HL-60 (cell line): ENCODE data around the gene NR2E1.

Source experiments
- CTCF ChIP-seq: IDR thresholded peaks from one replicate; pipeline ENCODE4 v1.5.1; 2011; ENCODE audit warnings: low read length, control low read depth, inconsistent platforms; ENCODE audit not compliant: insufficient read depth
- REST ChIP-seq: IDR thresholded peaks from 2 replicates; pipeline ENCODE4 v1.6.1; 2012; ENCODE audit warnings: low read depth; ENCODE audit not compliant: insufficient replicate concordance

GRCh38 chr6:108211671-108212070 is 45.8 kb downstream of the NR2E1 start:
- TF ChIP-seq CTCF (no peak), REST (no peak)
